Osteocyte (in vitro differentiated cells): Measurements from ENCODE around the gene ATP6V0A1. TPM values are rescaled to one million over a fixed set of nuclear protein-coding genes. Genes with fewer than 3 reads are reported as not detected.
"Not testable (repeated sequence)": the region's sequence is repeated elsewhere in the genome, so short reads cannot be mapped to it uniquely, and the experiment has no call there.

Source experiments
- DNase-seq: peaks from one replicate; pipeline ENCODE4 v3.0.0; 2021; ENCODE audit warnings: mixed read lengths; ENCODE audit not compliant: unreplicated experiment; ENCODE audit errors: extremely low spot score
- H3K27ac Mint-ChIP-seq: one replicate; pipeline ENCODE4 v1.8.0; 2021; ENCODE audit warnings: mild to moderate bottlenecking, mixed read lengths; ENCODE audit not compliant: unreplicated experiment
- H3K27me3 Mint-ChIP-seq: one replicate; pipeline ENCODE4 v1.8.0; 2021; ENCODE audit warnings: mixed read lengths; ENCODE audit not compliant: unreplicated experiment
- H3K36me3 Mint-ChIP-seq: one replicate; pipeline ENCODE4 v1.8.0; 2021; ENCODE audit warnings: mixed read lengths; ENCODE audit not compliant: unreplicated experiment
- H3K4me1 Mint-ChIP-seq: one replicate; pipeline ENCODE4 v1.8.0; 2021; ENCODE audit warnings: mixed read lengths; ENCODE audit not compliant: unreplicated experiment
- H3K4me3 Mint-ChIP-seq: one replicate; pipeline ENCODE4 v1.8.0; 2021; ENCODE audit warnings: mild to moderate bottlenecking, moderate library complexity, mixed read lengths; ENCODE audit not compliant: unreplicated experiment
- H3K9me3 Mint-ChIP-seq: one replicate; pipeline ENCODE4 v1.8.0; 2021; ENCODE audit warnings: mixed read lengths; ENCODE audit not compliant: unreplicated experiment
- CTCF ChIP-seq: fragments of 200-600 bp; sonication (generic); IDR thresholded peaks from 2 replicates; pipeline ENCODE4 v1.5.0; 2021; ENCODE audit warnings: antibody characterized with exemption, mild to moderate bottlenecking, moderate library complexity
- total RNA-seq: library from RNA; stranded (reverse); gene quantifications from 2 replicates; pipeline ENCODE4 v1.2.1, GENCODE V29; 2021

The ATP6V0A1 gene
- total RNA-seq, 1 donor from 2014 or later = 63.2 TPM

- peaks cover 25% of the 10 kb centered on the region for H3K4me1 Mint-ChIP-seq
- no peaks in the 10 kb centered on the region for H3K27me3 Mint-ChIP-seq
- no peaks in the 10 kb centered on the region for H3K9me3 Mint-ChIP-seq
- peak overlapping the region; percentile 92 for H3K27ac Mint-ChIP-seq
- H3K4me3 Mint-ChIP-seq = peak overlapping the region; percentile 91
- TF ChIP-seq CTCF = no peak
- peaks cover 4% of the 10 kb centered on the region for H3K36me3 Mint-ChIP-seq
- DNase-seq = no peak
Measured at GRCh38 chr17:42555122-42555622, 96.5 kb downstream of the ATP6V0A1 start.

- not testable (repeated sequence) for H3K27ac Mint-ChIP-seq, DNase-seq, H3K27me3 Mint-ChIP-seq, H3K36me3 Mint-ChIP-seq, H3K9me3 Mint-ChIP-seq
- peaks cover 27% of the 10 kb centered on the region for H3K4me1 Mint-ChIP-seq
- peak overlapping the region; percentile 91 for H3K4me3 Mint-ChIP-seq
Measured at GRCh38 chr17:42555961-42556617, 97.4 kb downstream of the ATP6V0A1 start.

- Mint-ChIP-seq H3K4me1 (peaks cover 44% of the 10 kb centered on the region), H3K9me3 (no peaks in the 10 kb centered on the region), H3K27me3 (no peaks in the 10 kb centered on the region), H3K4me3 (no peak overlapping the region), H3K27ac (no peak overlapping the region), H3K36me3 (no peaks in the 10 kb centered on the region)
- no peak for DNase-seq
- no peak for TF ChIP-seq CTCF
Measured at GRCh38 chr17:42559075-42559474, 100.4 kb downstream of the ATP6V0A1 start.

- Mint-ChIP-seq H3K27me3 (no peaks in the 10 kb centered on the region), H3K4me1 (peaks cover 39% of the 10 kb centered on the region), H3K4me3 (no peak overlapping the region), H3K36me3 (no peaks in the 10 kb centered on the region), H3K9me3 (no peaks in the 10 kb centered on the region), H3K27ac (peak overlapping the region; percentile 11)
- no peak for DNase-seq
- no peak for TF ChIP-seq CTCF
Measured at GRCh38 chr17:42560246-42560645, 101.6 kb downstream of the ATP6V0A1 start.

- Mint-ChIP-seq H3K4me3 (peak within 1 kb of the TSS; percentile 88), H3K27ac (peak within 1 kb of the TSS; percentile 96), H3K27me3 (no peaks in the 10 kb centered on the region), H3K9me3 (no peaks in the 10 kb centered on the region), H3K36me3 (no peaks in the 10 kb centered on the region), H3K4me1 (peaks cover 38% of the 10 kb centered on the region)
- no peak for TF ChIP-seq CTCF
- DNase-seq = peak; percentile 98
Measured at GRCh38 chr17:42561897-42562387, 103.3 kb downstream of the ATP6V0A1 start, which contains the start of gene COASY. COASY (plus strand) TSS chr17:42562148; CDS start chr17:42562623, 475 bp downstream.
